Measurements from ENCODE around the gene KMT5C. TPM values are rescaled to one million over a fixed set of nuclear protein-coding genes. Genes with fewer than 3 reads are reported as not detected.

Gene KMT5C
- total RNA-seq, 4 donors from 2014 or later = 5.0 to 8.7 (median 8.1) TPM

- no peak for TF ChIP-seq POLR2A (IDR thresholded peaks at IDR 0.05; ENCODE audit: low read depth)
- intact Hi-C loops (cut with DNase I) = no loop called here
- no peak overlapping the region for H3K4me3 ChIP-seq
- H3K36me3 ChIP-seq = no peaks in the 10 kb centered on the region
- no peaks in the 10 kb centered on the region for H3K9me3 ChIP-seq
- no peak for DNase-seq (ENCODE audit: extremely low spot score)
- peaks cover 18 to 23% (median 20%) of the 10 kb centered on the region in 4 donors for H3K4me1 ChIP-seq
- H3K27me3 ChIP-seq = peaks cover 11 to 80% (median 44%) of the 10 kb centered on the region in 4 donors
- 32% methylated on average over 12 of the region's 13 CpGs for WGBS
- H3K27ac ChIP-seq (replicated peaks in 1 of 4) = no peak overlapping the region
Measured at GRCh38 chr19:55355213-55355821, 15.6 kb downstream of the KMT5C start.

GRCh38 chr19:55358493-55358892, 18.8 kb downstream of the KMT5C start:
- Histone ChIP-seq H3K27ac (replicated peaks in 1 of 4) (no peak overlapping the region), H3K27me3 (peaks cover 8 to 76% (median 15%) of the 10 kb centered on the region in 4 donors), H3K4me3 (no peak overlapping the region), H3K9me3 (no peaks in the 10 kb centered on the region), H3K36me3 (no peaks in the 10 kb centered on the region), H3K4me1 (peaks cover 13 to 15% (median 14%) of the 10 kb centered on the region in 4 donors)
- DNase-seq (ENCODE audit: extremely low spot score) = no peak
- 100% methylated on average over 2 of the region's 19 CpGs for WGBS
- intact Hi-C loops (cut with DNase I) = no loop called here
- no peak for TF ChIP-seq EP300 (IDR thresholded peaks at IDR 0.05)
- TF ChIP-seq POLR2A (IDR thresholded peaks at IDR 0.05; ENCODE audit: low read depth) = no peak
- TF ChIP-seq CTCF (IDR thresholded peaks at IDR 0.05) = no peak
- no peak for TF ChIP-seq POLR2AphosphoS5 (IDR thresholded peaks at IDR 0.05)

GRCh38 chr19:55358943-55359908, 19.6 kb downstream of the KMT5C start:
- WGBS = 77% methylated on average over 31 of the region's 32 CpGs
- Histone ChIP-seq H3K9me3 (no peaks in the 10 kb centered on the region), H3K4me1 (peaks cover 6 to 8% (median 7%) of the 10 kb centered on the region in 4 donors), H3K36me3 (no peaks in the 10 kb centered on the region), H3K4me3 (no peak overlapping the region), H3K27me3 (peaks cover 3 to 69% (median 8%) of the 10 kb centered on the region in 4 donors), H3K27ac (replicated peaks in 1 of 4) (no peak overlapping the region)
- intact Hi-C loops (cut with DNase I) = no loop called here
- TF ChIP-seq EP300 (IDR thresholded peaks at IDR 0.05) (no peak), POLR2AphosphoS5 (IDR thresholded peaks at IDR 0.05) (no peak), CTCF (IDR thresholded peaks at IDR 0.05) (no peak), POLR2A (IDR thresholded peaks at IDR 0.05; ENCODE audit: low read depth) (no peak)
- no peak for DNase-seq (ENCODE audit: extremely low spot score)

GRCh38 chr19:55360902-55361301, 21.2 kb downstream of the KMT5C start:
- Histone ChIP-seq H3K4me1 (no peaks in the 10 kb centered on the region), H3K27me3 (peaks cover 0 to 59% (median 0%) of the 10 kb centered on the region in 4 donors), H3K4me3 (no peak overlapping the region), H3K27ac (replicated peaks in 1 of 4) (no peak overlapping the region), H3K9me3 (no peaks in the 10 kb centered on the region), H3K36me3 (no peaks in the 10 kb centered on the region)
- 96% methylated on average over 15 of the region's 16 CpGs for WGBS
- DNase-seq (ENCODE audit: extremely low spot score) = no peak
- TF ChIP-seq POLR2A (IDR thresholded peaks at IDR 0.05; ENCODE audit: low read depth) (no peak), EP300 (IDR thresholded peaks at IDR 0.05) (no peak), CTCF (IDR thresholded peaks at IDR 0.05) (no peak), POLR2AphosphoS5 (IDR thresholded peaks at IDR 0.05) (no peak)
- intact Hi-C loops (cut with DNase I) = no loop called here

Data from esophagus muscularis mucosa (tissue), 4 donors.